ENCODE results near the gene PNO1.
"Not testable (repeated sequence)": the region's sequence is repeated elsewhere in the genome, so short reads cannot be mapped to it uniquely, and the experiment has no call there.

Gene PNO1

GRCh38 chr2:68157402-68158133 is at the start of gene PNO1:
TSS of gene PNO1 (plus strand) at chr2:68157888. CDS start at chr2:68157935, 47 bp downstream.
- H3K4me3 Mint-ChIP-seq = peak within 1 kb of the TSS; percentile 98
- H3K27me3 Mint-ChIP-seq = no peaks in the 10 kb centered on the region
- peak within 1 kb of the TSS; percentile 99 for H3K27ac Mint-ChIP-seq
- H3K9me3 Mint-ChIP-seq = no peaks in the 10 kb centered on the region
- peaks cover 55% of the 10 kb centered on the region for H3K4me1 Mint-ChIP-seq
- peaks cover 22% of the 10 kb centered on the region for H3K36me3 Mint-ChIP-seq

- Mint-ChIP-seq H3K27me3 (no peaks in the 10 kb centered on the region), H3K4me1 (no peaks in the 10 kb centered on the region)
Measured at GRCh38 chr2:68108120-68108519, 49.6 kb upstream of the PNO1 start.

GRCh38 chr2:68110102-68110501 is 47.6 kb upstream of the PNO1 start:
- Mint-ChIP-seq H3K36me3 (peaks cover 9% of the 10 kb centered on the region), H3K27ac (no peak overlapping the region), H3K9me3 (peaks cover 8% of the 10 kb centered on the region), H3K27me3 (no peaks in the 10 kb centered on the region), H3K4me1 (no peaks in the 10 kb centered on the region), H3K4me3 (no peak overlapping the region)

More at GRCh38 chr2:68108120-68108519, 49.6 kb upstream of the PNO1 start:
- no peak overlapping the region for H3K27ac Mint-ChIP-seq
- no peak overlapping the region for H3K4me3 Mint-ChIP-seq
- peaks cover 9% of the 10 kb centered on the region for H3K36me3 Mint-ChIP-seq
- H3K9me3 Mint-ChIP-seq = peaks cover 8% of the 10 kb centered on the region

GRCh38 chr2:68115965-68116364 is 41.7 kb upstream of the PNO1 start:
- no peaks in the 10 kb centered on the region for H3K36me3 Mint-ChIP-seq
- H3K27me3 Mint-ChIP-seq = no peaks in the 10 kb centered on the region
- no peaks in the 10 kb centered on the region for H3K9me3 Mint-ChIP-seq
- H3K27ac Mint-ChIP-seq = no peak overlapping the region
- H3K4me1 Mint-ChIP-seq = peaks cover 2% of the 10 kb centered on the region
- H3K4me3 Mint-ChIP-seq = no peak overlapping the region

- not testable (repeated sequence) for H3K27me3 Mint-ChIP-seq, H3K4me3 Mint-ChIP-seq, H3K27ac Mint-ChIP-seq, H3K9me3 Mint-ChIP-seq, H3K36me3 Mint-ChIP-seq
- peaks cover 10% of the 10 kb centered on the region for H3K4me1 Mint-ChIP-seq
Measured at GRCh38 chr2:68117922-68118321, 39.8 kb upstream of the PNO1 start.

GRCh38 chr2:68118816-68119215 is 38.9 kb upstream of the PNO1 start:
- Mint-ChIP-seq H3K4me3 (no peak overlapping the region), H3K9me3 (no peaks in the 10 kb centered on the region), H3K27ac (no peak overlapping the region), H3K36me3 (no peaks in the 10 kb centered on the region), H3K4me1 (peaks cover 10% of the 10 kb centered on the region), H3K27me3 (no peaks in the 10 kb centered on the region)

GRCh38 chr2:68119504-68119903 is 38.2 kb upstream of the PNO1 start:
- Mint-ChIP-seq H3K36me3 (no peaks in the 10 kb centered on the region), H3K27ac (no peak overlapping the region), H3K27me3 (no peaks in the 10 kb centered on the region), H3K4me3 (no peak overlapping the region), H3K4me1 (peaks cover 10% of the 10 kb centered on the region), H3K9me3 (no peaks in the 10 kb centered on the region)

GRCh38 chr2:68121873-68122679 is 35.6 kb upstream of the PNO1 start:
- H3K27ac Mint-ChIP-seq = peak overlapping the region; percentile 23
- no peaks in the 10 kb centered on the region for H3K36me3 Mint-ChIP-seq
- no peaks in the 10 kb centered on the region for H3K9me3 Mint-ChIP-seq
- H3K4me3 Mint-ChIP-seq = no peak overlapping the region
- H3K4me1 Mint-ChIP-seq = peaks cover 10% of the 10 kb centered on the region
- no peaks in the 10 kb centered on the region for H3K27me3 Mint-ChIP-seq

GRCh38 chr2:68122680-68122964 is 35.1 kb upstream of the PNO1 start:
- Mint-ChIP-seq H3K4me3 (no peak overlapping the region), H3K27me3 (no peaks in the 10 kb centered on the region), H3K27ac (no peak overlapping the region), H3K9me3 (no peaks in the 10 kb centered on the region), H3K4me1 (peaks cover 10% of the 10 kb centered on the region), H3K36me3 (no peaks in the 10 kb centered on the region)

- Mint-ChIP-seq H3K9me3 (no peaks in the 10 kb centered on the region), H3K27me3 (no peaks in the 10 kb centered on the region), H3K4me1 (peaks cover 10% of the 10 kb centered on the region), H3K27ac (no peak overlapping the region), H3K36me3 (no peaks in the 10 kb centered on the region), H3K4me3 (no peak overlapping the region)
Measured at GRCh38 chr2:68124321-68124720, 33.4 kb upstream of the PNO1 start.

GRCh38 chr2:68125821-68126220 is 31.9 kb upstream of the PNO1 start:
- Mint-ChIP-seq H3K27ac (no peak overlapping the region), H3K27me3 (no peaks in the 10 kb centered on the region), H3K36me3 (peaks cover 1% of the 10 kb centered on the region), H3K4me3 (no peak overlapping the region), H3K4me1 (peaks cover 10% of the 10 kb centered on the region), H3K9me3 (no peaks in the 10 kb centered on the region)

- H3K27me3 Mint-ChIP-seq = no peaks in the 10 kb centered on the region
- H3K4me3 Mint-ChIP-seq = no peak overlapping the region
- H3K4me1 Mint-ChIP-seq = peaks cover 5% of the 10 kb centered on the region
- no peak overlapping the region for H3K27ac Mint-ChIP-seq
- H3K36me3 Mint-ChIP-seq = peaks cover 1% of the 10 kb centered on the region
- H3K9me3 Mint-ChIP-seq = no peaks in the 10 kb centered on the region
Measured at GRCh38 chr2:68126561-68126960, 31.1 kb upstream of the PNO1 start.

- Mint-ChIP-seq H3K27me3 (no peaks in the 10 kb centered on the region), H3K9me3 (no peaks in the 10 kb centered on the region), H3K27ac (no peak overlapping the region), H3K4me3 (no peak overlapping the region), H3K4me1 (peaks cover under 1% of the 10 kb centered on the region), H3K36me3 (peaks cover 1% of the 10 kb centered on the region)
Measured at GRCh38 chr2:68127358-68128242, 30.1 kb upstream of the PNO1 start.

GRCh38 chr2:68134120-68134519 is 23.6 kb upstream of the PNO1 start:
- no peaks in the 10 kb centered on the region for H3K27me3 Mint-ChIP-seq
- H3K4me3 Mint-ChIP-seq = no peak overlapping the region
- H3K4me1 Mint-ChIP-seq = no peaks in the 10 kb centered on the region
- H3K36me3 Mint-ChIP-seq = peaks cover 7% of the 10 kb centered on the region
- H3K27ac Mint-ChIP-seq = no peak overlapping the region
- H3K9me3 Mint-ChIP-seq = no peaks in the 10 kb centered on the region

- no peaks in the 10 kb centered on the region for H3K27me3 Mint-ChIP-seq
- peaks cover 7% of the 10 kb centered on the region for H3K36me3 Mint-ChIP-seq
- H3K9me3 Mint-ChIP-seq = no peaks in the 10 kb centered on the region
- no peak overlapping the region for H3K4me3 Mint-ChIP-seq
- no peak overlapping the region for H3K27ac Mint-ChIP-seq
- H3K4me1 Mint-ChIP-seq = no peaks in the 10 kb centered on the region
Measured at GRCh38 chr2:68134554-68134953, 23.1 kb upstream of the PNO1 start.

Measured in activated naive CD4-positive, alpha-beta T cell treated with anti-CD3 and anti-CD28 coated beads, Interleukin-2, amount 50 U/mL, for 24 hours (primary cell).